DND-41 (cell line): Measurements from ENCODE around the gene PORCN.

Source experiments
- ATAC-seq: fragments of 200-7000 bp; cut with Tn5 transposase; 3 replicates; pipeline ENCODE4 v1.9.1; 2021; ENCODE audit warnings: low read depth; ENCODE audit not compliant: insufficient read depth
- DNase-seq: peaks from one replicate; pipeline ENCODE4 v3.0.0-alpha.2; 2020
- H2AFZ ChIP-seq: 2 replicates; pipeline ENCODE4 v1.6.0; 2012; ENCODE audit warnings: low read depth, low read length
- H3K27ac ChIP-seq: 2 replicates; pipeline ENCODE4 v1.5.1; 2012; ENCODE audit warnings: low read length, inconsistent platforms
- H3K27me3 ChIP-seq: fragments of 200-600 bp; sonication (generic); 2 replicates; pipeline ENCODE4 v1.6.0; 2012; ENCODE audit warnings: low read length, mild to moderate bottlenecking, inconsistent platforms; ENCODE audit not compliant: insufficient read depth, poor library complexity
- H3K36me3 ChIP-seq: 2 replicates; pipeline ENCODE4 v1.5.1; 2012; ENCODE audit warnings: low read length, inconsistent platforms; ENCODE audit not compliant: insufficient read depth
- H3K4me1 ChIP-seq: 2 replicates; pipeline ENCODE4 v1.5.1; 2012; ENCODE audit warnings: mild to moderate bottlenecking, low read length; ENCODE audit not compliant: insufficient read depth
- H3K4me2 ChIP-seq: 2 replicates; pipeline ENCODE4 v1.6.0; 2012; ENCODE audit warnings: mild to moderate bottlenecking, moderate library complexity, low read length, inconsistent platforms; ENCODE audit not compliant: insufficient read depth
- H3K4me3 ChIP-seq, 2 experiments: fragments of 200-600 bp in 1 of 2; shearing (Covaris generic) in 1 of 2; 2 replicates each; pipeline ENCODE4 v1.5.1; 2012 to 2016; ENCODE audit warnings: inconsistent platforms in 2 of 2, low read length in 2 of 2, mild to moderate bottlenecking in 2 of 2, low read depth in 1 of 2, moderate library complexity in 1 of 2
- H3K79me2 ChIP-seq: 2 replicates; pipeline ENCODE4 v1.6.0; 2012; ENCODE audit warnings: low read length, inconsistent platforms; ENCODE audit not compliant: insufficient read depth
- H3K9ac ChIP-seq: 2 replicates; pipeline ENCODE4 v1.6.0; 2012; ENCODE audit warnings: low read depth, mild to moderate bottlenecking, inconsistent platforms, low read length, moderate library complexity
- H3K9me3 ChIP-seq: 2 replicates; pipeline ENCODE4 v1.5.1; 2012; ENCODE audit warnings: low read length, moderate library complexity, mild to moderate bottlenecking, inconsistent platforms; ENCODE audit not compliant: insufficient read depth, severe bottlenecking
- H4K20me1 ChIP-seq: 2 replicates; pipeline ENCODE4 v1.6.0; 2012; ENCODE audit warnings: low read length; ENCODE audit not compliant: insufficient read depth
- CTCF ChIP-seq: IDR thresholded peaks from 2 replicates; pipeline ENCODE4 v1.5.1; 2012; ENCODE audit warnings: borderline replicate concordance, low read length, moderate library complexity, mild to moderate bottlenecking; ENCODE audit not compliant: poor library complexity, severe bottlenecking; ENCODE audit errors: extremely low read depth
- EZH2 ChIP-seq: IDR thresholded peaks from 3 replicates; pipeline ENCODE4 v1.6.1; 2012; ENCODE audit warnings: borderline replicate concordance, low read depth, mild to moderate bottlenecking, moderate library complexity, low read length, inconsistent platforms; ENCODE audit not compliant: severe bottlenecking

Gene PORCN

GRCh38 chrX:48461830-48462229, 47.0 kb upstream of the PORCN start:
- Histone ChIP-seq H3K79me2 (peaks cover 5% of the 10 kb centered on the region; the same call in 1 of the 2 replicates), H3K4me2 (no peak overlapping the region), H3K4me1 (peaks cover 9% of the 10 kb centered on the region; the same call in 1 of the 2 replicates), H4K20me1 (no peaks in the 10 kb centered on the region), H3K27me3 (no peaks in the 10 kb centered on the region), H3K27ac (no peak overlapping the region), H3K4me3 (no peak overlapping the region), H3K36me3 (peaks cover 52% of the 10 kb centered on the region), H3K9me3 (no peaks in the 10 kb centered on the region), H2AFZ (no peak overlapping the region), H3K9ac (no peak overlapping the region)
- ATAC-seq (no peak), DNase-seq (no peak)
- no peak for TF ChIP-seq EZH2
- TF ChIP-seq CTCF: no peak

- no peak for DNase-seq
- no peak for ATAC-seq
- peaks cover 31% of the 10 kb centered on the region for H3K4me1 ChIP-seq
- H3K9ac ChIP-seq: no peak overlapping the region
- H3K27me3 ChIP-seq: no peaks in the 10 kb centered on the region
- no peak for TF ChIP-seq EZH2
- no peak for TF ChIP-seq CTCF
- peaks cover 29% of the 10 kb centered on the region for H3K79me2 ChIP-seq
- H4K20me1 ChIP-seq: no peaks in the 10 kb centered on the region
- no peak overlapping the region for H3K27ac ChIP-seq
- peak overlapping the region; percentile 27; the same call in 1 of the 2 replicates for H3K4me2 ChIP-seq
- no peak overlapping the region for H2AFZ ChIP-seq
- H3K4me3 ChIP-seq: no peak overlapping the region
- H3K36me3 ChIP-seq: peaks cover 44% of the 10 kb centered on the region
- H3K9me3 ChIP-seq: no peaks in the 10 kb centered on the region
Measured at GRCh38 chrX:48465336-48465933, 43.4 kb upstream of the PORCN start.

- Histone ChIP-seq H3K9ac (no peak overlapping the region), H3K27ac (no peak overlapping the region), H3K27me3 (no peaks in the 10 kb centered on the region), H3K4me2 (peak overlapping the region; percentile 74; the same call in 1 of the 2 replicates), H3K9me3 (no peaks in the 10 kb centered on the region), H3K79me2 (peaks cover 29% of the 10 kb centered on the region), H3K4me3 (no peak overlapping the region; a peak in 1 of 4 replicates), H2AFZ (no peak overlapping the region), H3K36me3 (peaks cover 32% of the 10 kb centered on the region), H4K20me1 (no peaks in the 10 kb centered on the region), H3K4me1 (peaks cover 31% of the 10 kb centered on the region)
- DNase-seq (peak; percentile 23), ATAC-seq (no peak)
- TF ChIP-seq CTCF (peak; percentile 49), EZH2 (no peak)
Measured at GRCh38 chrX:48466696-48467095, 42.1 kb upstream of the PORCN start.

GRCh38 chrX:48467281-48467761, 41.5 kb upstream of the PORCN start:
- no peaks in the 10 kb centered on the region for H3K9me3 ChIP-seq
- H3K9ac ChIP-seq: peak overlapping the region; percentile 76; the same call in 1 of the 2 replicates
- H2AFZ ChIP-seq: no peak overlapping the region
- H3K4me1 ChIP-seq: peaks cover 31% of the 10 kb centered on the region
- TF ChIP-seq EZH2 (no peak), CTCF (no peak)
- peak overlapping the region; percentile 74 for H3K4me2 ChIP-seq
- no peaks in the 10 kb centered on the region for H3K27me3 ChIP-seq
- peak overlapping the region in 1 of 2 experiments; percentile 86; a peak in 2 of 4 replicates for H3K4me3 ChIP-seq
- no peaks in the 10 kb centered on the region for H4K20me1 ChIP-seq
- 0 out of 2 replicates have a peak overlapping the region, but pooled peaks have one; percentile 80 for H3K27ac ChIP-seq
- peaks cover 28% of the 10 kb centered on the region for H3K36me3 ChIP-seq
- DNase-seq (no peak), ATAC-seq (no peak)
- peaks cover 29% of the 10 kb centered on the region for H3K79me2 ChIP-seq
